GM12878 (cell line): ENCODE measurements around the gene STAMBP.

Source experiments
- EGR1 ChIP-seq, 2 experiments: IDR thresholded peaks; 1 replicate in 1 of 2; 2 replicates in 1 of 2; pipeline ENCODE4 v1.6.1; 2011 to 2012; ENCODE audit warnings: low read depth in 2 of 2, low read length in 2 of 2, borderline replicate concordance in 1 of 2, mild to moderate bottlenecking in 1 of 2, moderate library complexity in 1 of 2
- ETV6 ChIP-seq, 2 experiments: fragments of 450-650 bp in 1 of 2; IDR thresholded peaks in 1 of 2; conservative IDR thresholded peaks in 1 of 2; 2 replicates each; pipeline ENCODE4 v1.6.1; 2014; ENCODE audit warnings: antibody characterized with exemption in 1 of 2, borderline replicate concordance in 1 of 2, low read depth in 1 of 2, mild to moderate bottlenecking in 1 of 2, moderate library complexity in 1 of 2
- FOXK2 ChIP-seq: fragments of 450-650 bp; IDR thresholded peaks from 2 replicates; pipeline ENCODE4 v1.6.1; 2017; ENCODE audit warnings: mild to moderate bottlenecking, moderate library complexity
- KAT2A ChIP-seq: conservative IDR thresholded peaks from 2 replicates; pipeline ENCODE4 v1.6.1; 2011; ENCODE audit warnings: low read depth, low read length; ENCODE audit not compliant: control insufficient read depth
- SMC3 ChIP-seq: IDR thresholded peaks from 2 replicates; pipeline ENCODE4 v1.6.1; 2011; ENCODE audit warnings: low read length, improper control_type of control experiment, borderline replicate concordance
- TF ChIP-seq, protein P1 (sequence below), 3 experiments: IDR thresholded peaks in 2 of 3; conservative IDR thresholded peaks in 1 of 3; 2 replicates each; pipeline ENCODE4 v1.5.1; 2011; ENCODE audit warnings: low read depth in 3 of 3, low read length in 3 of 3, mild to moderate bottlenecking in 3 of 3, control low read depth in 2 of 3, moderate library complexity in 2 of 3, inconsistent platforms in 1 of 3, mixed read lengths in 1 of 3; ENCODE audit not compliant: control insufficient read depth in 2 of 3, insufficient read depth in 1 of 3; ENCODE audit errors: extremely low read depth in 1 of 3
- TF ChIP-seq, protein P2 (sequence below): IDR thresholded peaks from 2 replicates; pipeline ENCODE4 v1.6.1; 2012; ENCODE audit warnings: mild to moderate bottlenecking, low read depth, low read length

DNA sequence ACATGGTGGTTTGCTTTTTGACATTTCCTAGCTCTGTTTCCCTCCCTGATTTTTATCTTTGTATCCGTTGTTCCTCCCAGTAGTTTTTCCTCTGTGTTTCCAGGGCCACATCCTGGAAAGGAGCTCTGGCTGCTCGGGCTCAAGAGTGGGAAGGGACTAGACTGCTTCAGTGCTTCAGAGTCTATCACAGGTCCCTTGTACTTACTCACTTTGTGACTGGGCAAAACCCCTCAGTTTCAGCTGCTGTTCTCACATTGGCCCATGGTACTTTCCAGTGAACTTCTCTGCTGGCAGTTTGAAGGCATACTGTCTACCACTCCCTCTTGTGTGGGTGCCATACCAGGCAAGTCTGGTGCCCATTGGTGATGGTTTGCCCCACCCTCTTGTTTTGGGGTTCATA, 7.5 kb upstream of the STAMBP start:
- TF ChIP-seq FOXK2, result no peak
- TF ChIP-seq EGR1 (IDR thresholded peaks at IDR 0.05; ENCODE audit: borderline replicate concordance in 1 of 2, low read depth in 2 of 2, low read length in 2 of 2), result no peak
- TF ChIP-seq, protein P1, sequence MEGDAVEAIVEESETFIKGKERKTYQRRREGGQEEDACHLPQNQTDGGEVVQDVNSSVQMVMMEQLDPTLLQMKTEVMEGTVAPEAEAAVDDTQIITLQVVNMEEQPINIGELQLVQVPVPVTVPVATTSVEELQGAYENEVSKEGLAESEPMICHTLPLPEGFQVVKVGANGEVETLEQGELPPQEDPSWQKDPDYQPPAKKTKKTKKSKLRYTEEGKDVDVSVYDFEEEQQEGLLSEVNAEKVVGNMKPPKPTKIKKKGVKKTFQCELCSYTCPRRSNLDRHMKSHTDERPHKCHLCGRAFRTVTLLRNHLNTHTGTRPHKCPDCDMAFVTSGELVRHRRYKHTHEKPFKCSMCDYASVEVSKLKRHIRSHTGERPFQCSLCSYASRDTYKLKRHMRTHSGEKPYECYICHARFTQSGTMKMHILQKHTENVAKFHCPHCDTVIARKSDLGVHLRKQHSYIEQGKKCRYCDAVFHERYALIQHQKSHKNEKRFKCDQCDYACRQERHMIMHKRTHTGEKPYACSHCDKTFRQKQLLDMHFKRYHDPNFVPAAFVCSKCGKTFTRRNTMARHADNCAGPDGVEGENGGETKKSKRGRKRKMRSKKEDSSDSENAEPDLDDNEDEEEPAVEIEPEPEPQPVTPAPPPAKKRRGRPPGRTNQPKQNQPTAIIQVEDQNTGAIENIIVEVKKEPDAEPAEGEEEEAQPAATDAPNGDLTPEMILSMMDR (IDR thresholded peaks at IDR 0.05 in 2 of 3, conservative IDR thresholded peaks at IDR 0.05 in 1 of 3; ENCODE audit: control insufficient read depth in 2 of 3, extremely low read depth in 1 of 3, insufficient read depth in 1 of 3, low read depth in 3 of 3, low read length in 3 of 3), result no peak
- no peak; the same call in 1 of the 2 replicates for TF ChIP-seq SMC3
- no peak for TF ChIP-seq ETV6 (conservative IDR thresholded peaks at IDR 0.05 in 1 of 2, IDR thresholded peaks at IDR 0.05 in 1 of 2; ENCODE audit: borderline replicate concordance in 1 of 2, low read depth in 1 of 2)
- TF ChIP-seq, protein P2, sequence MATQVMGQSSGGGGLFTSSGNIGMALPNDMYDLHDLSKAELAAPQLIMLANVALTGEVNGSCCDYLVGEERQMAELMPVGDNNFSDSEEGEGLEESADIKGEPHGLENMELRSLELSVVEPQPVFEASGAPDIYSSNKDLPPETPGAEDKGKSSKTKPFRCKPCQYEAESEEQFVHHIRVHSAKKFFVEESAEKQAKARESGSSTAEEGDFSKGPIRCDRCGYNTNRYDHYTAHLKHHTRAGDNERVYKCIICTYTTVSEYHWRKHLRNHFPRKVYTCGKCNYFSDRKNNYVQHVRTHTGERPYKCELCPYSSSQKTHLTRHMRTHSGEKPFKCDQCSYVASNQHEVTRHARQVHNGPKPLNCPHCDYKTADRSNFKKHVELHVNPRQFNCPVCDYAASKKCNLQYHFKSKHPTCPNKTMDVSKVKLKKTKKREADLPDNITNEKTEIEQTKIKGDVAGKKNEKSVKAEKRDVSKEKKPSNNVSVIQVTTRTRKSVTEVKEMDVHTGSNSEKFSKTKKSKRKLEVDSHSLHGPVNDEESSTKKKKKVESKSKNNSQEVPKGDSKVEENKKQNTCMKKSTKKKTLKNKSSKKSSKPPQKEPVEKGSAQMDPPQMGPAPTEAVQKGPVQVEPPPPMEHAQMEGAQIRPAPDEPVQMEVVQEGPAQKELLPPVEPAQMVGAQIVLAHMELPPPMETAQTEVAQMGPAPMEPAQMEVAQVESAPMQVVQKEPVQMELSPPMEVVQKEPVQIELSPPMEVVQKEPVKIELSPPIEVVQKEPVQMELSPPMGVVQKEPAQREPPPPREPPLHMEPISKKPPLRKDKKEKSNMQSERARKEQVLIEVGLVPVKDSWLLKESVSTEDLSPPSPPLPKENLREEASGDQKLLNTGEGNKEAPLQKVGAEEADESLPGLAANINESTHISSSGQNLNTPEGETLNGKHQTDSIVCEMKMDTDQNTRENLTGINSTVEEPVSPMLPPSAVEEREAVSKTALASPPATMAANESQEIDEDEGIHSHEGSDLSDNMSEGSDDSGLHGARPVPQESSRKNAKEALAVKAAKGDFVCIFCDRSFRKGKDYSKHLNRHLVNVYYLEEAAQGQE, result no peak
- no peak for TF ChIP-seq KAT2A
